ENCODE data around the gene KLHL36.

Gene KLHL36

DNA sequence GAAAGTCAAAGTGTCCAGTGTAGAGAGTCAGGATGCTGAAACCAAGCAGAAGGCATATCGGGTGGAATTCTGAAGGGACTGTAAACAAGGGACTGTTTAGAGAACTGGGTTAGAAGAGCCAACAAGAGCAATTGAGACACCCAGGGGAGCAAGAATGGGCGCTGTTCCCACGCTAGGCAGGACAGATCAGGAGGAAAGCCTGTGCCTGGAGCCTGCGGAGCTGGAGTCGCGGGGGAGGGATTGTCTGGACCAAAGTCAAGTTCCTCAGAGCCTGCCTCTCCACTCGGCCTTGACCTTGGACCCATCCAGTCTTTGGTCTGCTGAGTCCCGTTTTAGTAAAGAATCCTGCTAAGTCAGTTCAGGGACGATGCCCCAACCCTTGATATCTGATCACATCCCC is 14.7 kb upstream of the KLHL36 start:
- Histone ChIP-seq H3K27ac (ENCODE audit: low read length) (no peak overlapping the region), H3K9me3 (ENCODE audit: control insufficient read depth, low read depth, low read length) (no peaks in the 10 kb centered on the region), H3K36me3 (ENCODE audit: control insufficient read depth, low read depth, low read length) (no peaks in the 10 kb centered on the region), H3K4me1 (ENCODE audit: control insufficient read depth, low read depth, low read length) (no peaks in the 10 kb centered on the region), H3K27me3 (ENCODE audit: control insufficient read depth, insufficient read depth, low read length) (no peaks in the 10 kb centered on the region), H3K4me3 (ENCODE audit: low read length) (no peak overlapping the region), H3K9ac (ENCODE audit: low read length) (no peak overlapping the region)

DNA sequence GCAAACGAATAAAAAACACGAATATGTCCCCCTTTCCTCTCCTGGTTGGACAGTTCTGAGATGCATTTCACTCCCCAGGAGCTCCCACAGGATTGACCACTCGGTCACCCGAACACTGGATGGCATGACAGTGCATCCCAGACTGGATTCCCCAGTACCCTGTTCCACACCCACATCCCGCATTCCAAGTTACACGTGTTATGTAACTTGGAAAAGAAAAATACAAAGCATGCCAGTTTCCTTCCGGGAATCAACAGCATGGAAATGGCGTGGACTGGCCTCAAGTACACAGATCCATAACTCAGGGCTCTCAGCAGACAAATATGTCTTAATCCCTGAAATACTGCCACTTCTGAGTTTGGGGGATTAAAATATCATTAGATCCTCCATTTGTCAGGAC is 12.6 kb upstream of the KLHL36 start:
- Histone ChIP-seq H3K36me3 (ENCODE audit: control insufficient read depth, low read depth, low read length) (no peaks in the 10 kb centered on the region), H3K4me3 (ENCODE audit: low read length) (no peak overlapping the region), H3K4me1 (ENCODE audit: control insufficient read depth, low read depth, low read length) (no peaks in the 10 kb centered on the region), H3K27ac (ENCODE audit: low read length) (no peak overlapping the region), H3K9me3 (ENCODE audit: control insufficient read depth, low read depth, low read length) (no peaks in the 10 kb centered on the region), H3K9ac (ENCODE audit: low read length) (no peak overlapping the region), H3K27me3 (ENCODE audit: control insufficient read depth, insufficient read depth, low read length) (no peaks in the 10 kb centered on the region)

DNA sequence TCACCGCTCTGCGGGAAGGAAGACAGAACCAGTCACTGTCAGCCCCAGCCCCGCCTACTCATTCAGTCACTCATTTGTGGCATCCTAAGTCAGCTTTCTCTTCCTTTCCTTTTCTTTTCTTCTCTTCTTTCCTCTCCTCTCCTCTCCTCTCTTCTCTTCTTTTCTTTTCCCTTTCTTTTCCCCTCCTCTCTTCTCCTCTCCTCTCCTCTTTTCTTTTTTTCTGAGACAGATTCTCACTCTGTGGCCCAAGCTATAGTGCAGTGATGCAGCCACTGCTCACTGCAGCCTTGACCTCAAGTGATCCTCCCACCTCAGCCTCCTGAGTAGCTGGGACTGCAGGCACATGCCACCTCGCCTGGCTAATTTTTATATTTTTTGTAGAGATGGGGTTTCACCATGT is 10.6 kb upstream of the KLHL36 start:
- H3K4me3 ChIP-seq (ENCODE audit: low read length), result no peak overlapping the region
- H3K4me1 ChIP-seq (ENCODE audit: control insufficient read depth, low read depth, low read length), result no peaks in the 10 kb centered on the region
- no peaks in the 10 kb centered on the region for H3K36me3 ChIP-seq (ENCODE audit: control insufficient read depth, low read depth, low read length)
- H3K9ac ChIP-seq (ENCODE audit: low read length), result no peak overlapping the region
- H3K27ac ChIP-seq (ENCODE audit: low read length), result no peak overlapping the region
- no peaks in the 10 kb centered on the region for H3K27me3 ChIP-seq (ENCODE audit: control insufficient read depth, insufficient read depth, low read length)
- H3K9me3 ChIP-seq (ENCODE audit: control insufficient read depth, low read depth, low read length), result no peaks in the 10 kb centered on the region

DNA sequence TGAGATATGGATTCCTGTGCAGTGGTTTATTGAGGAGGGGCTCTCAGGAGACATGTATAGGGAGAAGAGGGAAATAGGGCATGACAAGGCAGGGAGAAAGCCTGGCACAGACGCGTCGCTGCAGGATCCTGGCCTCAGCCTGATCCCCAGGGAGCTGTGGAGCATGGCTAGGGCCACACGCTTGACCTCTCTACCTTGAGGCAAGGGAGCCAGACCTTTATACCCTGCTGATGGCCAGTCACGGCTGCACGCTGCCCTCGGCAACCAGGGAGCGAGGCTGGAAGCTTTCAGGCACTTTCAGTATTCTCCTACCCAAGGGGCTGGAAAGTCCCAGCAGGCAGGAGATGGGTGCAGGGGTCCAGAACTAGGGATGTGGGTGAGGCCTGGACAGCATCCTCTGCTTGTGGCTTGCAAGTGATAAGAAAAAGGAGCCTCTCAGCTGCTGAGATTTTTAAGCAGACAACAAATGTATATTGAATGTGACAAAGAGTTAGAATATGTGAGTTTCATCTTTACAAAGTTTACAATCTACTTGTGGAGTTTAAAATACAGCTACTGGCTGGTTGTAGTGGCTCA is 10.0 kb upstream of the KLHL36 start:
- Histone ChIP-seq H3K9ac (ENCODE audit: low read length) (no peak overlapping the region), H3K27me3 (ENCODE audit: control insufficient read depth, insufficient read depth, low read length) (no peaks in the 10 kb centered on the region), H3K9me3 (ENCODE audit: control insufficient read depth, low read depth, low read length) (no peaks in the 10 kb centered on the region), H3K36me3 (ENCODE audit: control insufficient read depth, low read depth, low read length) (no peaks in the 10 kb centered on the region), H3K4me1 (ENCODE audit: control insufficient read depth, low read depth, low read length) (no peaks in the 10 kb centered on the region), H3K4me3 (ENCODE audit: low read length) (no peak overlapping the region), H3K27ac (ENCODE audit: low read length) (no peak overlapping the region)

DNA sequence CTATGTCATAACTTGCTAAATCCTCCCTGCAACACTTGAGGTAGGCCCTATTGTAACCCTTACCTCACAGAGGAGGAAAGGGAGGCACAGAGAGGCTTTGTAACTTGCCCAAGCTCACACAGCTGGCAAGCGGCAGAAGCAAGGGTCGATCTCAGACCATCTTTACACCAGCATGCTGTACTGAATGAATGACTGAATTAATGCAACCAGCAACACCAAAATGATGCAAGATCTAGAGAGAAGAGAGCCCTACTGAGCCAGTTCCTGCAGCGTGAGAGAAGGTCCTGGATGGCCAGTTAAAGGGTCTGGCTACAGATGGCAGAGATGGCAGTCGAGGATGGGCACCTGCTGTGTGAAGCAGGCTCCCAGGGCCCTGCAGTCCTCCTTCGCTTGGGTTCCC is 8.2 kb upstream of the KLHL36 start:
- Histone ChIP-seq H3K36me3 (ENCODE audit: control insufficient read depth, low read depth, low read length) (no peaks in the 10 kb centered on the region), H3K9ac (ENCODE audit: low read length) (no peak overlapping the region), H3K4me1 (ENCODE audit: control insufficient read depth, low read depth, low read length) (no peaks in the 10 kb centered on the region), H3K27me3 (ENCODE audit: control insufficient read depth, insufficient read depth, low read length) (no peaks in the 10 kb centered on the region), H3K27ac (ENCODE audit: low read length) (no peak overlapping the region), H3K4me3 (ENCODE audit: low read length) (no peak overlapping the region), H3K9me3 (ENCODE audit: control insufficient read depth, low read depth, low read length) (no peaks in the 10 kb centered on the region)

DNA sequence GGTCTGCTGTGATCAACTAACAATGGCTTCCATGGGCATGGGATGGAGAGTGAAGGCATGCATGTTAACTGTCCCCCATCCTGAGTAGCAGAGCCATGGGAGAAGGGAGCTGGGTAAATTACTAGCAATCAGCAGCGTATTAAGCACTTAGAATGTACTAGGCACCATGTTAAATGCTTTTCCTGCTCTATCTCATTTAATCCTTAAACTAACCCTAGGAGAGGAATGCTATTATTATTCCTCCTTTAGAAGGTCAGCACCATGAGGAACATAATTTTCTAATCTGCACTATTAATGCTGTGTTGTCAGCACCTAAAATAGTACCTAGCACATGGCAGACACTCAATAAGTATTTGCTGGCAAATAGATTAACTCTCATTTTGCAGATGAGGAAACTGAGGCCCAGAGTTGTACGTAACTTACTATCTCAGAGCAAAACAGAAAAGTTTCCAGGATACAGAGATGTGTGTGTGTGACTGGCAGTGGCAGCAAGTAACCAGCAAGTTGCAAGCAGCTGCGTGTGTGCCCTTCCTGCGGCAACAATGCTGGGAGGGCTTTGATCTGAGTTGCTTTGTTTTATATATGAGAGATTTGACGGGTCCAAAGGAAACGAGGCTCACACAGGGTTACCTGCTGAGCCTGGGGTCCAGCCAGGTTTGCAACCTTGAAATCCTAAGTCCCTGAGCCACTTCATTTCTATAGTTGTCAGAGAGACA is 6.5 kb upstream of the KLHL36 start:
- no peak overlapping the region for H3K9ac ChIP-seq (ENCODE audit: low read length)
- H3K4me1 ChIP-seq (ENCODE audit: control insufficient read depth, low read depth, low read length), result no peaks in the 10 kb centered on the region
- H3K36me3 ChIP-seq (ENCODE audit: control insufficient read depth, low read depth, low read length), result no peaks in the 10 kb centered on the region
- no peaks in the 10 kb centered on the region for H3K9me3 ChIP-seq (ENCODE audit: control insufficient read depth, low read depth, low read length)
- H3K27me3 ChIP-seq (ENCODE audit: control insufficient read depth, insufficient read depth, low read length), result no peaks in the 10 kb centered on the region
- H3K4me3 ChIP-seq (ENCODE audit: low read length), result no peak overlapping the region
- no peak overlapping the region for H3K27ac ChIP-seq (ENCODE audit: low read length)

DNA sequence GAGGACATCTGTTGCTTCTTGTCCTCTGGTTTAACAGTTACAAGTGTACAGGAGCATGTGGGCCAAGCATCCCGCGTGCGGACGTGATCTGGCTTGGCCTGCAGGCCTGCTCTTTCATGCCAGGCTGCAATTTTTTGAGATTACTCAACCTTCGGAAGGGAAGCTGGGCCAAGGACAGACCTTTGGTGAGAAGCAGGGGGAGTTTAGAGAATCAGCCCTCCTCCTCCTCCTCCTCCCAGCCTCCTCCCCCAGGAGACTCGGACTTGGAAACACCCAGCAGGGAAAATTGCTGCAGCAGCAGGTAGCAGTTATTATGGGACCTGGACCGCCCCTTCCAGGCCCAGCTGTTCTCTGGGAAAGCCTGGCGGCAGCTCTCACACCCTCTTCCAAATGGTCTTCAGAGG is 5.1 kb upstream of the KLHL36 start:
- H3K27me3 ChIP-seq (ENCODE audit: control insufficient read depth, insufficient read depth, low read length), result peaks cover 7% of the 10 kb centered on the region
- H3K27ac ChIP-seq (ENCODE audit: low read length), result no peak overlapping the region
- no peak overlapping the region for H3K9ac ChIP-seq (ENCODE audit: low read length)
- H3K36me3 ChIP-seq (ENCODE audit: control insufficient read depth, low read depth, low read length), result no peaks in the 10 kb centered on the region
- no peaks in the 10 kb centered on the region for H3K9me3 ChIP-seq (ENCODE audit: control insufficient read depth, low read depth, low read length)
- H3K4me1 ChIP-seq (ENCODE audit: control insufficient read depth, low read depth, low read length), result no peaks in the 10 kb centered on the region
- no peak overlapping the region for H3K4me3 ChIP-seq (ENCODE audit: low read length)

DNA sequence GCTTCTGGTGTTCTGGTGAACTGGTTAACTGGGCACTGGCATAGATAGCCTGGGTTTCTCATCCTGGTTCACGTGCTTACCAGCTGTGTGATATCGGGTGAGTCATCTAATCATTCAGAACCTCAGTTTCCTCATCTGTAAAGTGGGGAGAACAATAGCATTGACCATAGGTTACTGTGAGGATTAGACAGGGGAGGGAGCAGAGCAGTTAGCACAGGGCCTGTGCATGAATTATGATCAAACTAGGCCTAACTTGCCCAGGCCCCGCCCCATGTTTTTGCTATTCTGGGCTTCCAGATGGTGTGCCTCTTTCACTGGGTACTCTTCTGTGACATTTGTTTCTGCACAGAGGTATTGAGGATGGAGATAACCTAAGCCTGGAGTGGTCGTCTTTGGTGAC is 4.6 kb upstream of the KLHL36 start:
- Histone ChIP-seq H3K4me1 (ENCODE audit: control insufficient read depth, low read depth, low read length) (no peaks in the 10 kb centered on the region), H3K4me3 (ENCODE audit: low read length) (no peak overlapping the region), H3K9ac (ENCODE audit: low read length) (no peak overlapping the region), H3K36me3 (ENCODE audit: control insufficient read depth, low read depth, low read length) (no peaks in the 10 kb centered on the region), H3K27ac (ENCODE audit: low read length) (no peak overlapping the region), H3K9me3 (ENCODE audit: control insufficient read depth, low read depth, low read length) (no peaks in the 10 kb centered on the region), H3K27me3 (ENCODE audit: control insufficient read depth, insufficient read depth, low read length) (peaks cover 7% of the 10 kb centered on the region)

DNA sequence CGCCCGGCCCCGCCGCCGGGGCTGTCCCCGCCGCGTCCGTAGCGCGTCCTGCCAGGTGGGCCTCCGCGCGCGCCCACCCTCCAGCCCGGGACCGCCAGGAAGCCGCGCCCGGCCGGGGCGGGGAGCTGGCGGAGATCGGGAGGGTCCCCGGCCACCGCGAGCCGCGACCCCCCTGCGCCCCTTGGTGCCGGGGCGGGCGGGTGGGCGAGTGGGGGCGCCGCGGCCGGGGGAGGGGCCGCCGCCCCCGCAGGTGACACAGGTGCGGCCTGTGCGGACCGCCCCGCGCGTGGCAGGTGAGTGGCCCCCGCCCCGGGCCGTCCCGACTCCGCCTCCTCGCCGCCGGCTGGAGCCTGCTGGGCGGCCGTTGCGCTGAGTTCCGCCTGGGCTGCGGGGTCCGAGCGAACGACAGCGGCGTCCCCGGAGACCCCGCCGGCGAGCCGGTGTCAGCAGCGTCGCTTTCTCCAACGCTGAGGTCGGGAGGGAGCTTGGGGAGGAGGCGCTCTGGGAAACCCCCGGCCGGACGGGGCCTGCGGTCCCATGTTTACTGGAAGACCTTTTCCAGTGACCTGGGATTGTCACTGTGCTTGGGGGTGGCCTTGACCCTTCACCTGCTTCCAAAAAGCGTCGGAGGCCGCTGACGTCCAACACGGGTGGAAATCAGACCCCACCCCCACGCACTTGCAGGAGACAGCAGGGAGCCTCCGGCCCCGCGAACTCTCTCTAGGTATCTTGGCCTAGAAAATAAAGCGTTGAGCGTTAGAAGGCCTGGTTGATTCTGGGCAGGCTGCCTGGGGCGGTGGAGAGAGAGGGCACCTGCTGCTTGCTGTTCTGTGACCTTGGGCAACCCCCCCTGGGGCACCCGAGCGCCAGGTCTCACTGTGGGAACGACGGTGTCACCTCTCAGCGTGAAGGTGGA is 542 bp downstream of the KLHL36 start:
- Histone ChIP-seq H3K4me3 (ENCODE audit: low read length) (peak overlapping the region; percentile 67), H3K9me3 (ENCODE audit: control insufficient read depth, low read depth, low read length) (no peaks in the 10 kb centered on the region), H3K36me3 (ENCODE audit: control insufficient read depth, low read depth, low read length) (peaks cover 3% of the 10 kb centered on the region), H3K4me1 (ENCODE audit: control insufficient read depth, low read depth, low read length) (no peaks in the 10 kb centered on the region), H3K27ac (ENCODE audit: low read length) (no peak overlapping the region), H3K27me3 (ENCODE audit: control insufficient read depth, insufficient read depth, low read length) (peaks cover 16% of the 10 kb centered on the region), H3K9ac (ENCODE audit: low read length) (peak overlapping the region; percentile 15)

DNA sequence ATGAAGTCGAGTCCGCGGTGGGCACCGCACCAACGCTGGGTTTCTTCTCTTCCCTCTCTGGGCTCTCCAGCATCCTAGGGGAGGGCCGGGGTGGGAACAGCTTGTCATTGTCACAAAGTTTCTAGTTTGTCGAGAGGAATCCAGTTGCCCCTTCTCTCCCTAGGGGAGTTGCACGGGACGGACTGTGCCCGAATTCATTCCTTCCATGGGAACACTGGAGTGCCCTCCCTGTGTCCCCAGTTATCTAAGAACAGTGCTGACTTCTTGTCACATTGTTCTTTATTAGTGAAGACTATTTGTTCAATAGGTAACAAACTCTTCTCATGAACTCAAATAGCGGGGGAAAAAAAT is 1.2 kb downstream of the KLHL36 start:
- Histone ChIP-seq H3K27me3 (ENCODE audit: control insufficient read depth, insufficient read depth, low read length) (peaks cover 16% of the 10 kb centered on the region), H3K4me3 (ENCODE audit: low read length) (peak overlapping the region; percentile 67), H3K36me3 (ENCODE audit: control insufficient read depth, low read depth, low read length) (peaks cover 3% of the 10 kb centered on the region), H3K4me1 (ENCODE audit: control insufficient read depth, low read depth, low read length) (no peaks in the 10 kb centered on the region), H3K27ac (ENCODE audit: low read length) (no peak overlapping the region), H3K9ac (ENCODE audit: low read length) (no peak overlapping the region), H3K9me3 (ENCODE audit: control insufficient read depth, low read depth, low read length) (no peaks in the 10 kb centered on the region)

DNA sequence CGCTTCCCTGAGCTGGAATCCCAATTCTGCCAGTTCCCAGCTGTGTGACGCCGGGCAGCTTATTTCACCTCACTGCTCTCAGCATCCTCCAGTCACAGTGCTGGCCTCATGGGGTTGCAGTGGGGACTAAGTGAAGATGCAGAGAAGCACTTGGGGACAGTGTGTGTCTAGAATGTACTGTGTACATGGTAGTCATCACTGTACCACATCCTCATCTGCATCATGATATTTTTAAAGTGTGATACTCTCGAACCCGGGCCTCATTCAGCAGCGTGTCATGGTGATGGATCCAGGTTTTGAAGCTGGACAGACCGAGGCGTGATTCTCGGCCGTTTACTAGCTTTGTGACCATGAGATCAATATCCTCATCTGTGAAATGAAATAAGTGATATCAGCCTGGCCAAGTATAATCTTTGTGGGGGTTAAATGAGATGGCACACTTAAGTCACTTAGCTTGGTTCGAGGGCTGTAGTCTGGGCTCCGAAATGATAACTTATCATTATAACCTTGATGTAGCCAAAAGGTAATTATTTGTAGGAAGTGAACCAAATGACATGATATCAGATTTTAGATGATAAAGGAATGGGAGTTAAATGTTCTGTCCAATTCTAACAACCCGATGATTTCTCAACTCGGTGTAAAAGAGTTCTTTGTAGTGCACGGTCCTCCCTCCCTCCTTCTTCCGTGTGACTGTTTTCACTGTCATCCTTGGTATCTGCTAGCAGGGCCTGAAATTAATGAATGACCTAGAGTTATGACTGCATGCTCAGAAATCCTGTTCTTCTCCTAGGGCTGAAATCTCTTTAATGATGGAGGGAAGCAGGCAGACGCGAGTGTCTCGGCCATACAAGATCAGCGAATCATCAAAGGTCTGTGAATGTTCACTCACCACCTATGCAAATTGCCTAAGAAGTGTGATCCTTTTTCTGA is 2.0 kb downstream of the KLHL36 start:
- H3K27ac ChIP-seq (ENCODE audit: low read length), result no peak overlapping the region
- no peak overlapping the region for H3K4me3 ChIP-seq (ENCODE audit: low read length)
- no peaks in the 10 kb centered on the region for H3K9me3 ChIP-seq (ENCODE audit: control insufficient read depth, low read depth, low read length)
- H3K27me3 ChIP-seq (ENCODE audit: control insufficient read depth, insufficient read depth, low read length), result peaks cover 16% of the 10 kb centered on the region
- no peak overlapping the region for H3K9ac ChIP-seq (ENCODE audit: low read length)
- H3K36me3 ChIP-seq (ENCODE audit: control insufficient read depth, low read depth, low read length), result peaks cover 3% of the 10 kb centered on the region
- H3K4me1 ChIP-seq (ENCODE audit: control insufficient read depth, low read depth, low read length), result no peaks in the 10 kb centered on the region
